GM12892 (cell line): ENCODE measurements around the gene DEXI.

Source experiments
- POLR2AphosphoS5 ChIP-seq: IDR thresholded peaks from 2 replicates; pipeline ENCODE4 v1.6.1; 2011; ENCODE audit warnings: low read depth, low read length, control low read depth
- TAF1 ChIP-seq: IDR thresholded peaks from 2 replicates; pipeline ENCODE4 v1.6.1; 2011; ENCODE audit warnings: low read depth, mild to moderate bottlenecking, control low read depth, low read length, borderline replicate concordance

GRCh38 chr16:10880594-10881452 lies 61.4 kb downstream of the DEXI start:
- TF ChIP-seq TAF1 (no peak), POLR2AphosphoS5 (no peak)
